ENCODE measurements around the gene SEMA4A. TPM values are rescaled to one million over a fixed set of nuclear protein-coding genes. Genes with fewer than 3 reads are reported as not detected.

The SEMA4A gene
- total and polyA plus RNA-seq, 2 of the 8 experiments (the other 6 are each of a cell fraction or from before 2014, with no cell fraction given), result 7.3 to 10.6 TPM

GRCh38 chr1:156155756-156156510 is 2.5 kb downstream of the SEMA4A start (continued):
- TF ChIP-seq ZNF274 (IDR thresholded peaks at IDR 0.05; ENCODE audit: borderline replicate concordance, extremely low read depth, low read length) (no peak), USF2 (IDR thresholded peaks at IDR 0.05; ENCODE audit: low read length) (no peak), SIRT6 (IDR thresholded peaks at IDR 0.05; ENCODE audit: low read length) (no peak), POLR2A (IDR thresholded peaks at IDR 0.05; ENCODE audit: control extremely low read depth in 1 of 2, low read depth in 2 of 2, low read length in 2 of 2) (no peak), GABPA (IDR thresholded peaks at IDR 0.05; ENCODE audit: borderline replicate concordance, insufficient read depth, low read length) (no peak), RBBP5 (IDR thresholded peaks at IDR 0.05; ENCODE audit: borderline replicate concordance, low read depth, low read length) (no peak), SIN3A (conservative IDR thresholded peaks at IDR 0.05 in 1 of 2, IDR thresholded peaks at IDR 0.05 in 1 of 2; ENCODE audit: low read depth in 1 of 2, low read length in 2 of 2) (no peak)
